ENCODE results near the gene GRIPAP1. TPM values are rescaled to one million over a fixed set of nuclear protein-coding genes. Genes with fewer than 3 reads are reported as not detected.
"Not testable (repeated sequence)": the region's sequence is repeated elsewhere in the genome, so short reads cannot be mapped to it uniquely, and the experiment has no call there.

The GRIPAP1 gene
- total RNA-seq, 2 donors from 2014 or later = 107 to 123 TPM

- no peaks in the 10 kb centered on the region for H3K9me3 ChIP-seq (ENCODE audit: control insufficient read depth, low read length, poor library complexity, severe bottlenecking)
- Mint-ChIP-seq H3K4me3 (no peak overlapping the region), H3K4me1 (no peaks in the 10 kb centered on the region), H3K27me3 (no peaks in the 10 kb centered on the region), H3K27ac (no peak overlapping the region), H3K36me3 (ENCODE audit: low read depth) (peaks cover 10% of the 10 kb centered on the region)
- no peak for DNase-seq
- no peak for ATAC-seq
Measured at GRCh38 chrX:48981178-48981577, 20.9 kb downstream of the GRIPAP1 start.

- not testable (repeated sequence) for H3K4me1 Mint-ChIP-seq, H3K4me3 Mint-ChIP-seq
Measured at GRCh38 chrX:48980341-48980740, 21.7 kb downstream of the GRIPAP1 start.

GRCh38 chrX:48978226-48978625, 23.8 kb downstream of the GRIPAP1 start:
- no peak overlapping the region for H3K27ac Mint-ChIP-seq
- no peak for ATAC-seq

More at GRCh38 chrX:48980341-48980740, 21.7 kb downstream of the GRIPAP1 start:
- not testable (repeated sequence) for H3K27ac Mint-ChIP-seq; H3K9me3 ChIP-seq (ENCODE audit: control insufficient read depth, low read length, poor library complexity, severe bottlenecking); ATAC-seq; DNase-seq; H3K27me3 Mint-ChIP-seq
- peaks cover 11% of the 10 kb centered on the region for H3K36me3 Mint-ChIP-seq (ENCODE audit: low read depth)

GRCh38 chrX:48976086-48976485, 26.0 kb downstream of the GRIPAP1 start:
- H3K9me3 ChIP-seq (ENCODE audit: control insufficient read depth, low read length, poor library complexity, severe bottlenecking) = no peaks in the 10 kb centered on the region
- H3K27me3 Mint-ChIP-seq = no peaks in the 10 kb centered on the region
- H3K4me3 Mint-ChIP-seq = no peak overlapping the region
- DNase-seq (no peak), ATAC-seq (no peak)
- no peak overlapping the region for H3K27ac Mint-ChIP-seq
- H3K36me3 Mint-ChIP-seq (ENCODE audit: low read depth) = peaks cover 17% of the 10 kb centered on the region
- peaks cover 15% of the 10 kb centered on the region for H3K4me1 Mint-ChIP-seq

More at GRCh38 chrX:48978226-48978625, 23.8 kb downstream of the GRIPAP1 start:
- H3K4me1 Mint-ChIP-seq = peaks cover 8% of the 10 kb centered on the region
- no peak overlapping the region for H3K4me3 Mint-ChIP-seq
- DNase-seq = no peak
- H3K36me3 Mint-ChIP-seq (ENCODE audit: low read depth) = peaks cover 17% of the 10 kb centered on the region
- H3K9me3 ChIP-seq (ENCODE audit: control insufficient read depth, low read length, poor library complexity, severe bottlenecking) = no peaks in the 10 kb centered on the region
- H3K27me3 Mint-ChIP-seq = no peaks in the 10 kb centered on the region

- H3K9me3 ChIP-seq (ENCODE audit: control insufficient read depth, low read length, poor library complexity, severe bottlenecking) = no peaks in the 10 kb centered on the region
- no peaks in the 10 kb centered on the region for H3K27me3 Mint-ChIP-seq
- ATAC-seq (no peak), DNase-seq (no peak)
- H3K4me1 Mint-ChIP-seq = peaks cover 15% of the 10 kb centered on the region
- H3K36me3 Mint-ChIP-seq (ENCODE audit: low read depth) = peaks cover 14% of the 10 kb centered on the region
- no peak overlapping the region for H3K27ac Mint-ChIP-seq
- no peak overlapping the region for H3K4me3 Mint-ChIP-seq
Measured at GRCh38 chrX:48975541-48975940, 26.5 kb downstream of the GRIPAP1 start.

GRCh38 chrX:48975041-48975440, 27.0 kb downstream of the GRIPAP1 start:
- H3K9me3 ChIP-seq (ENCODE audit: control insufficient read depth, low read length, poor library complexity, severe bottlenecking) = no peaks in the 10 kb centered on the region
- H3K27me3 Mint-ChIP-seq = no peaks in the 10 kb centered on the region
- H3K4me1 Mint-ChIP-seq = peaks cover 15% of the 10 kb centered on the region
- H3K36me3 Mint-ChIP-seq (ENCODE audit: low read depth) = peaks cover 12% of the 10 kb centered on the region
- peak overlapping the region; percentile 72 for H3K27ac Mint-ChIP-seq
- ATAC-seq (no peak), DNase-seq (no peak)
- no peak overlapping the region for H3K4me3 Mint-ChIP-seq

- Mint-ChIP-seq H3K27me3 (no peaks in the 10 kb centered on the region), H3K4me3 (no peak overlapping the region), H3K4me1 (peaks cover 15% of the 10 kb centered on the region), H3K36me3 (ENCODE audit: low read depth) (peaks cover 12% of the 10 kb centered on the region), H3K27ac (peak overlapping the region; percentile 72)
- no peak for ATAC-seq
- DNase-seq = no peak
- H3K9me3 ChIP-seq (ENCODE audit: control insufficient read depth, low read length, poor library complexity, severe bottlenecking) = no peaks in the 10 kb centered on the region
Measured at GRCh38 chrX:48974574-48974973, 27.5 kb downstream of the GRIPAP1 start.

- no peaks in the 10 kb centered on the region for H3K27me3 Mint-ChIP-seq
- no peak overlapping the region for H3K4me3 Mint-ChIP-seq
- H3K4me1 Mint-ChIP-seq = peaks cover 15% of the 10 kb centered on the region
- no peaks in the 10 kb centered on the region for H3K9me3 ChIP-seq (ENCODE audit: control insufficient read depth, low read length, poor library complexity, severe bottlenecking)
- peaks cover 12% of the 10 kb centered on the region for H3K36me3 Mint-ChIP-seq (ENCODE audit: low read depth)
- H3K27ac Mint-ChIP-seq = peak overlapping the region; percentile 72
- DNase-seq = no peak
- no peak for ATAC-seq
Measured at GRCh38 chrX:48974033-48974432, 28.0 kb downstream of the GRIPAP1 start.

- no peaks in the 10 kb centered on the region for H3K9me3 ChIP-seq (ENCODE audit: control insufficient read depth, low read length, poor library complexity, severe bottlenecking)
- ATAC-seq (peak; percentile 73), DNase-seq (no peak)
- Mint-ChIP-seq H3K4me1 (peaks cover 15% of the 10 kb centered on the region), H3K36me3 (ENCODE audit: low read depth) (peaks cover 9% of the 10 kb centered on the region), H3K27me3 (no peaks in the 10 kb centered on the region), H3K27ac (no peak overlapping the region), H3K4me3 (peak overlapping the region; percentile 76)
Measured at GRCh38 chrX:48972220-48973164, 29.6 kb downstream of the GRIPAP1 start.

GRCh38 chrX:48971249-48972219, 30.5 kb downstream of the GRIPAP1 start, which contains the start of gene KCND1:
KCND1 (minus strand) TSS chrX:48971844; CDS start chrX:48970271, 1,573 bp downstream.
- ATAC-seq = peak; percentile 37
- H3K4me3 Mint-ChIP-seq = peak within 1 kb of the TSS; percentile 76

GRCh38 chrX:48969471-48969870, 32.6 kb downstream of the GRIPAP1 start:
- no peak for ATAC-seq
- peaks cover 1% of the 10 kb centered on the region for H3K36me3 Mint-ChIP-seq (ENCODE audit: low read depth)
- no peaks in the 10 kb centered on the region for H3K27me3 Mint-ChIP-seq
- DNase-seq = no peak
- H3K4me3 Mint-ChIP-seq = no peak overlapping the region
- no peak overlapping the region for H3K27ac Mint-ChIP-seq
- H3K4me1 Mint-ChIP-seq = peaks cover 9% of the 10 kb centered on the region
- no peaks in the 10 kb centered on the region for H3K9me3 ChIP-seq (ENCODE audit: control insufficient read depth, low read length, poor library complexity, severe bottlenecking)

More at GRCh38 chrX:48971249-48972219, 30.5 kb downstream of the GRIPAP1 start, which contains the start of gene KCND1:
- Mint-ChIP-seq H3K27me3 (no peaks in the 10 kb centered on the region), H3K27ac (peak within 1 kb of the TSS; percentile 70), H3K4me1 (peaks cover 15% of the 10 kb centered on the region), H3K36me3 (ENCODE audit: low read depth) (peaks cover 9% of the 10 kb centered on the region)
- DNase-seq = no peak
- H3K9me3 ChIP-seq (ENCODE audit: control insufficient read depth, low read length, poor library complexity, severe bottlenecking) = no peaks in the 10 kb centered on the region

- H3K9me3 ChIP-seq (ENCODE audit: control insufficient read depth, low read length, poor library complexity, severe bottlenecking) = no peaks in the 10 kb centered on the region
- peaks cover 9% of the 10 kb centered on the region for H3K4me1 Mint-ChIP-seq
- ATAC-seq (no peak), DNase-seq (no peak)
- H3K36me3 Mint-ChIP-seq (ENCODE audit: low read depth) = no peaks in the 10 kb centered on the region
- H3K27ac Mint-ChIP-seq = no peak overlapping the region
- H3K27me3 Mint-ChIP-seq = no peaks in the 10 kb centered on the region
- no peak overlapping the region for H3K4me3 Mint-ChIP-seq
Measured at GRCh38 chrX:48968377-48968776, 33.7 kb downstream of the GRIPAP1 start.
